Activated CD4-positive, alpha-beta T cell treated with anti-CD3 and anti-CD28 coated beads, Interleukin-2, amount 50 U/mL, for 4 hours (primary cell): ENCODE data around the gene ATXN1.
"Not testable (repeated sequence)": the region's sequence is repeated elsewhere in the genome, so short reads cannot be mapped to it uniquely, and the experiment has no call there.

Source experiments
- DNase-seq, 2 experiments: peaks; one replicate each; pipeline ENCODE4 v3.0.0-alpha.2; 2020

Gene ATXN1

GRCh38 chr6:16400248-16400760 is 361.0 kb downstream of the ATXN1 start:
- DNase-seq, result no peak

DNA sequence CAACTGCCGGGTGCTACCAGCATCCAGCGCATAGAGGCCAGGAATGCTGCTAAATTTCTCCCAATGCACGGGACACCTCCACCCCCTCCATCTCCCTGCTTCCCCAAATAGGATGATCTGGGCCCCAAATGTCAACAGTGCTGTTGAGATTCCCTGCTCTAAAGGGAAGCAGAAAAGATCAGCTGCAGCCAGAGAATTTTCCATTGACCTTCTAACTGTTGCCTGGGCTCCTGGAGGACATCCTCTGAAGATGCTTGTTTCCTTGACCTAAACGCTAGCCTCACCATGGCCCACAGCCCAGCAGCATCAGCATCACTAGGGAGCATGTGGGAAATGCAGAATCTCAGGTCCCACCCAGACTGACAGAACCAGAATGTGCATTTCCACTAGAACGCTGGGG is 361.6 kb downstream of the ATXN1 start:
- no peak for DNase-seq

DNA sequence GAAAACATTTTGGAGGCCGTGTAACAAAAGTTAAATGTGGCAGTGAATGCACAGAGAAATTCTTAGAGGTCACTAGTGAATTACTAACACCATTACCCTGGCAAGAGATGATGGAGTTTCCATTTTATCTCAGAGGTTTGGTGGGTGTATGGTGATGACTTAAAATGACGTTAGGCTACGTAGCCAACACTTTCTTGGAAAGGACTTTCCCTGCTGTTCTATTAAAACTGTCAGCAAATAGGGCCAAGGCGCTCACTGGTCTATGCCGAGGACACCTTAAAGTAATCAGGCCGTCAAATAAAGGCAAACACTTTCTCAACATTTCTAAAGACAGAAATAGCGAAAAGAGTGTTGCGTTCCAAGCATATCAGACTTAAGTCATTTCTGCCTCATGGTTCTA is 362.1 kb downstream of the ATXN1 start:
- no peak for DNase-seq

DNA sequence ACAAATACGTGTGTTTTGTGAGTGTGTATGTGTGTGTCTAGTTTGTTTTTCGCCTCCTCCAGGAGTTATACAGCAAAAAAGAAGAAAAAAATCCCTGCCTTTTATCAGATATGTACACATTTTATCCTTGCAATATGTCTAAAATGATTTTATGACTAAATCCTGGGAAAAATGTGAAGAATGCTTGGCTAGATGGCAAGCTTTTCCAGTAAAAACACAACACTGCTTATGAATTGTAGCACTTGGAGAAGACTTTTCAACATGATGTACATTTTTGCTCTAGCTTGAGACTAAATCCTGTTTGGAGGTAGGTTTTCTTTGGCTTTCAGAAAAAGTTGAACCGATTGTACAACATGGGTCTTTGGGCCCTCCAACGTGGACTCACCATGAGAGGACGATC is 362.7 kb downstream of the ATXN1 start:
- no peak for DNase-seq

DNA sequence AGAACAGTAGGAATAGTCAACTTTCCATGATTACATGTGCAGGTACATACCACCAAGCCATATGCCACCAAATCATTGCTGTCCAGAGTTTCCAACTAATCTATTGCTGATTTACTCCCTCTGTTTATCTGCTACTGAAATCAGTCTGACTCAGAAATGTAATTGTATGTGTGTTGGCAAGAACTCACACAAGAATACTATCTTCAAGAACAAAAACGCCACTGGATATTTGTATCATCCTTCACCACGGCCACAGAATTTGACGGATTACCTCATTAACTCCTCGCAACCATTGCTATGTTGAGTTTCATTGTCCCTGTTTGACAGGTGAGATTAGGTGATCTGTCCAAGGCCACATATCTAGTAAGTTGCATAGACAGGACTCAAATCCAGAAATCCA is 363.6 kb downstream of the ATXN1 start:
- DNase-seq, result no peak

GRCh38 chr6:16396497-16397319 is 364.6 kb downstream of the ATXN1 start:
- no peak for DNase-seq

GRCh38 chr6:16394632-16395031 is 366.6 kb downstream of the ATXN1 start:
- no peak for DNase-seq

DNA sequence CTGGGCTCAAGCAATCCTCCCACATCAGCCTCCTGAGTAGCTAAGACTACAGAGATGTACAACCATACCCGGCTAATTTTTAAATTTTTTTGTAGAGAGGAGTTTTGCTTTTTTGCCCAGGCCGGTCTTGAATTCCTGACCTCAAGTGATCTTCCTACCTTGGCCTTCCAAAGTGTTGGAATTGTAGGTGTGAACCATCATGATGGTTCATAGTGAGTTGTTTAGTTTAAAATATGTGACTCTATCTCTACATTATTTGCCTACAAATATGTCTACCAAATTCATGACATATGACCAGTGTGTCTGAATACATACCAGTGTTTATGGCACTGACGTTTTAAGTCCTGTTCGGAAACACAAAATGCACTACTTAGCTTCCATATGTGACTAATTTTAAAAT is 367.9 kb downstream of the ATXN1 start:
- no peak for DNase-seq

- no peak for DNase-seq
Observed at GRCh38 chr6:16392010-16392409, 369.2 kb downstream of the ATXN1 start.

GRCh38 chr6:16391451-16391912 is 369.8 kb downstream of the ATXN1 start:
- DNase-seq, result no peak

DNA sequence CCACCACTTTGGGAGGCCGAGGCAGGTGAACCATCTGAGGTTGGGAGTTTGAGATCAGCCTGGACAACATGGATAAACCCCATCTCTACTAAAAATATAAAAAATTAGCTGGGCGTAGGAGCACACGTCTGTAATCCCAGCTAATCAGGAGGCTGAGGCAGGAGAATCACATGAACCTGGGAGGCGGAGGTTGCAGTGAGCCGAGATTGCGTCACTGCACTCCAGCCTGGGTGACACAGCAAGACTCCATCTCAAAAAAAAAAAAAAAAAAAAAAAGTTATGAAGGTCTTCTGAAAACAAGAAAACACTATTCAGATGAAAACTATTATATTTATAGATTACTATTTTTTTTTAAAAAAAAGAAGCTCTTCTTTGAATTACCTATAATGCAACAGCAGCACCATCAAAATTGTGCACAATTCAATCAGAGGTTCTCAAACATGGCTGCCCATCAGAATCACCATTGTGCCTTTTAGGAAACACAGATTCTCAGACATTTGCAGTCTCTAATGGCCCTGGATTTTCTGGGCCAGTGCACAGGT is 370.3 kb downstream of the ATXN1 start:
- DNase-seq, result not testable (repeated sequence)

- DNase-seq, result no peak
Observed at GRCh38 chr6:16389642-16390041, 371.6 kb downstream of the ATXN1 start.

DNA sequence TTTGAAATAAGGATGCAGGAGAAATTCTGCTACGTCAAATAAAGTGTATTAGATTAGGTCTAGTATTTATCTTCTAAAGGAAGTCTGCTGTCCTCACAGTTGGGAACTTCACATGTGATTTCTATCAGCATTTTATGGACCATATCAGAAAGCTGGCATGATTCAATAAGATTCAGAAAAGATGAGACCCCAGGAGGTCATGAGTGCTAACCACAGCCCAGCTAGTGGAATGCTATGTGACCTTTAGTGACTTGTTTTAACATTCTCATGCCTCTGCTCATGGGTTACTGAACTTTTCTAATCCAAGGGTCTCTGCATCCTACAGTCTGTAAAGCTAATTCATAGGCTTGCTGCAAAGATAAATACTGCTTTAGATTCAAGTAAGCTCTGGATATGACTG is 372.8 kb downstream of the ATXN1 start:
- no peak for DNase-seq

- no peak for DNase-seq
Observed at GRCh38 chr6:16386057-16386456, 375.2 kb downstream of the ATXN1 start.

- DNase-seq, result no peak
Observed at GRCh38 chr6:16383607-16384206, 377.6 kb downstream of the ATXN1 start.

DNA sequence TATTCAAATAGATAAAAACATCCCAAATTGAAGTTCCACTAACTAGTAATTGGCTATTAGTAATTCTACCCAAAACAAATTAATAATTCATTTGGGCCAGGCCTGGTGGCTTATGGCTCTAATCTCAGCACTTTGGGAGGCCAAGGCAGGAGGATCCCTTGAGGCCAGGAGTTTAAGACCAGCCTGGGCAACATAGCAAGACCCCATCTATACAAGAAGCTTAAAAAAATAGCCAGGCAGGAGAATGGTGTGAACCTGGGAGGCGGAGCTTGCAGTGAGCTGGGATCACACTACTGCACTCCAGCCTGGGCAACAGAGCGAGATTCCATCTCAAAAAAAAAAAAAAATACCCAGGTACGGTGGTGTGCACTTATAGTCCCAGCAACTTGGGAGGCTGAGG is 379.3 kb downstream of the ATXN1 start:
- DNase-seq, result not testable (repeated sequence)

- no peak for DNase-seq
Observed at GRCh38 chr6:16380220-16380809, 380.9 kb downstream of the ATXN1 start.

GRCh38 chr6:16378360-16378759 is 382.9 kb downstream of the ATXN1 start:
- DNase-seq, result not testable (repeated sequence)

- DNase-seq, result no peak
Observed at GRCh38 chr6:16377470-16377869, 383.8 kb downstream of the ATXN1 start.

GRCh38 chr6:16375843-16376242 is 385.4 kb downstream of the ATXN1 start:
- DNase-seq, result no peak

GRCh38 chr6:16375206-16375605 is 386.1 kb downstream of the ATXN1 start:
- no peak for DNase-seq

- no peak for DNase-seq
Observed at GRCh38 chr6:16374461-16375200, 386.6 kb downstream of the ATXN1 start.

DNA sequence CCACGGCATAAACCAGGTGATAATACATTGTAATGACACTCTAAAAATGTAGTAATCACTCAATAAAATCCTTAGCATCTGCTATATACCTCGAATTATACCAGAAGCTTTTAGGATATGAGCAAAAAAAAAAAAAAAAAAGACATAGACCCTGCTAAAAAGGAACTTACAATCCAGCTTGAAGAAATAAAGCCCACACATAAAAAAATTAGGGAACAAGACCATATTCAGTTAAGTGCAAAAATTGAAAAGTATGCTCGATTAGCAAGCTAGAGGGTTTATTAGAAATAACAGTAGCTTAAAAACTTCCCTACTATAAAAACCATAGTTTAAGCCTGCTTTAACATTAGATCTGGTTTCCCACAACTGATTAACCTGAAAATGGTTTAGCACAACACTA is 387.2 kb downstream of the ATXN1 start:
- DNase-seq, result no peak
